Measurements from ENCODE around the gene RAB25.
"Not testable (repeated sequence)": the region's sequence is repeated elsewhere in the genome, so short reads cannot be mapped to it uniquely, and the experiment has no call there.

The RAB25 gene

DNA sequence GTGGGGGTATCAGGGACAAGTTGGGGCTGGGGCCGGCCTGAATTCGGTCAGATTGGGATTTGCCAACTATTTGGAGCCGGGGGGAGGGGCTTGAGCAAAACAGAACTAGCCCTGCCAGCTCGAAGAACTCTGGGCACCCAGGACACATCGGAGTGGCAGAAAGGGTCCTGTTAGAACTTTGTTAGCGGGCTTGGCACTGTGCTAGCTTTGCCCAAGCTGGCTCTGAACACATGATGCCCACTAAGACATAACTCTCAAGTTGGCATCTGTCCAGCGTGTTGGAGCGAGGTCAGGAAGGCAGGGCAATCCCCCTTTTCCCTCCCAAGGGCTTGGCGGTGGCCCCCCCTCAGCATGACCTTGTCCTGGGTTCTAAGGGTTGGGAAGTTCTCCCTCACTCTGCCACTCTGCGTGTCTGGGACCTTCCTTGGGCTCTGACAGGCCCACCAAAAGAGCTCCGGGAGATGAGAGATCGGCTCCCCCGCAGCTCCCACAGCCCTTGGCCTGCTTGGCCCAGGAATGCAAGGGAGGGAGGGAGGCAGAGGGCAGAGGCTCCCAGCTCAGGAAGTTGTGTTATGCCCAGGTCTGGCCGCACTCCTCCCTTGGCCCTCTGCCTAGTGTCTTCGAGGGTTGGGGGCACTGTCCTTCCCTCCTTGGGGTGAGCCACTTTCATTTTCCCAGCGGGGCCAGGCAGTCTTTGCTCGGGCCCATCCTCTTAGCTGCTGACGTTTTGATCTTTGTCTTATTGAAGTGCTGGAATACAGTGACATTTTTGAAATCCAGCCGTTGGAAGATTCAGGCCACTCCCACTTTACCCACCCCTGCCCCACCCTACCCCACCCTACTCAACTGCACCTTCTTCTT, 54.8 kb downstream of the RAB25 start:
- peak overlapping the region; percentile 99 for H3K4me3 ChIP-seq (IDR thresholded peaks at IDR 0.05; ENCODE audit: insufficient read depth, low read depth, low read length)

DNA sequence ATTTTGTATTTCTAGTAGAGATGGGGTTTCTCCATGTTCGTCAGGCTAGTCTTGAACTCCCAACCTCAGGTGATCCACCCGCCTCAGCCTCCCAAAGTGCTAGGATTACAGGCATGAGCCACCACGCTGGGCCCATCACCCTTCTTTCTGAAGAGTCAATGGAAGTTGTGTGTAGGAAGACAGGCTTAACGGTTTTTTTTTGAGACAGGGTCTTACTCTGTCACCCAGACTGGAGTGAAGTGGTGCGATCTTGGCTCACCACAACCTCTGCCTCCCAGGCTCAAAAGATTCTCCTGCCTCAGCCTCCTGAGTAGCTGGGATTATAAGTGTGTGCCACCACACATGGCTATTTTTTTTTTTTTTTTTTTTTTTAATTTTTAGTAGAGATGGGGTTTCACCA, 55.8 kb downstream of the RAB25 start:
- H4K20me1 ChIP-seq (ENCODE audit: insufficient read depth); H2AFZ ChIP-seq (ENCODE audit: low read depth); H3K27ac ChIP-seq; H3K27me3 ChIP-seq (ENCODE audit: insufficient read depth, low read depth); H3K36me3 ChIP-seq (ENCODE audit: insufficient read depth); H3K4me3 ChIP-seq (IDR thresholded peaks at IDR 0.05; ENCODE audit: insufficient read depth, low read depth, low read length): not testable (repeated sequence)
- Histone ChIP-seq H3K4me1 (ENCODE audit: low read depth, poor library complexity, severe bottlenecking) (peaks cover 75% of the 10 kb centered on the region), H3K79me2 (ENCODE audit: insufficient read depth, low read depth) (peaks cover 71% of the 10 kb centered on the region), H3K4me2 (peak overlapping the region; percentile 91), H3K9ac (peak overlapping the region; percentile 85; the same call in 1 of the 2 replicates)

More for the DNA sequence above, 54.8 kb downstream of the RAB25 start:
- no peak for TF ChIP-seq CTCF (conservative IDR thresholded peaks at IDR 0.05; ENCODE audit: low read depth, low read length)
- H3K27ac ChIP-seq: peak overlapping the region; percentile 53
- H3K4me1 ChIP-seq (ENCODE audit: low read depth, poor library complexity, severe bottlenecking): peaks cover 65% of the 10 kb centered on the region
- peak overlapping the region; percentile 85 for H3K9ac ChIP-seq
- no peaks in the 10 kb centered on the region for H4K20me1 ChIP-seq (ENCODE audit: insufficient read depth)
- peak overlapping the region; percentile 90 for H2AFZ ChIP-seq (ENCODE audit: low read depth)
- peaks cover 61% of the 10 kb centered on the region for H3K79me2 ChIP-seq (ENCODE audit: insufficient read depth, low read depth)
- H3K27me3 ChIP-seq (ENCODE audit: insufficient read depth, low read depth): no peaks in the 10 kb centered on the region
- H3K36me3 ChIP-seq (ENCODE audit: insufficient read depth): no peaks in the 10 kb centered on the region
- H3K4me2 ChIP-seq: peak overlapping the region; percentile 91

DNA sequence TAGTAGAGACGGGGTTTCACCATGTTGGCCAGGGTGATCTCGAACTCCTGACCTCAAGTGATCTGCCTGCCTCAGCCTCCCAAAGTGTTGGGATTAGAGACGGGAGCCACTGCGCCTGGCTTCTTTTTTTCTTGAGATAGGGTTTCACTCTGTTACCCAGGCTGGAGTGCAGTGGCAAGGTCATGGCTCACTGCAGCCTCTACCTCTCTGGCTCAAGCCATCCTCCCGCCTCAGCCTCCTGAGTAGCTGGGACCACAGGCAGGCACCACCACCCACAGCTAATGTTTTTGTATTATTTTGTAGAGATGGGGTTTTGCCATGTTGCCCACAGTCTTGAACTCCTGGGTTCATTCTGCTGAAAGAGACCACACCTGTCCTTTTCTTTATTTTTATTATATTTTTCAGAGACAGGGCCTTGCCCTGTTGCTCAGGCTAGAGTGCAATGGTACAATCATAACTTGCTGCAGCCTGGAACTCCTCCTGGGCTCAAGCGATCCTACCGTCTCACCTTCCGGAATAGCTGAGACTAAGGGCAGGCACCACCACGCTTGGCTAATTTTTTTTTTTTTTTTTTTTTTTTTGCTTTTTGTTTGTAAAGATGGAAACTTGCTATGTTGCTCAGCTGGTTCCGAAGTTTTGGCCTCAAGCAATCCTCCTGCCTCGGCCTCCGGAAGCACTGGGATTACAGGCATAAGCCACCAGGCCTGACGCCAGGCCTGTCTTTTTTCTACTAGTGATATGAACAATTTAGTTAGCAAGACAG, 56.6 kb downstream of the RAB25 start:
- H3K79me2 ChIP-seq (ENCODE audit: insufficient read depth, low read depth): peaks cover 79% of the 10 kb centered on the region
- H3K36me3 ChIP-seq (ENCODE audit: insufficient read depth): no peaks in the 10 kb centered on the region
- no peak overlapping the region for H3K27ac ChIP-seq
- H3K4me1 ChIP-seq (ENCODE audit: low read depth, poor library complexity, severe bottlenecking): peaks cover 82% of the 10 kb centered on the region
- no peak overlapping the region for H2AFZ ChIP-seq (ENCODE audit: low read depth)
- H3K4me3 ChIP-seq (IDR thresholded peaks at IDR 0.05; ENCODE audit: insufficient read depth, low read depth, low read length): no peak overlapping the region
- H4K20me1 ChIP-seq (ENCODE audit: insufficient read depth): no peaks in the 10 kb centered on the region
- no peak overlapping the region for H3K9ac ChIP-seq
- H3K27me3 ChIP-seq (ENCODE audit: insufficient read depth, low read depth): no peaks in the 10 kb centered on the region
- peak overlapping the region; percentile 91; the same call in 1 of the 2 replicates for H3K4me2 ChIP-seq
- no peak for TF ChIP-seq CTCF (conservative IDR thresholded peaks at IDR 0.05; ENCODE audit: low read depth, low read length)

GRCh38 chr1:156118177-156118868, 57.4 kb downstream of the RAB25 start:
- H3K27me3 ChIP-seq (ENCODE audit: insufficient read depth, low read depth): no peaks in the 10 kb centered on the region
- H3K79me2 ChIP-seq (ENCODE audit: insufficient read depth, low read depth): peaks cover 85% of the 10 kb centered on the region
- no peaks in the 10 kb centered on the region for H3K36me3 ChIP-seq (ENCODE audit: insufficient read depth)
- H3K9ac ChIP-seq: no peak overlapping the region
- no peak for TF ChIP-seq CTCF (conservative IDR thresholded peaks at IDR 0.05; ENCODE audit: low read depth, low read length)
- H2AFZ ChIP-seq (ENCODE audit: low read depth): no peak overlapping the region
- H3K4me3 ChIP-seq (IDR thresholded peaks at IDR 0.05; ENCODE audit: insufficient read depth, low read depth, low read length): no peak overlapping the region
- H3K27ac ChIP-seq: no peak overlapping the region
- H3K4me1 ChIP-seq (ENCODE audit: low read depth, poor library complexity, severe bottlenecking): peaks cover 82% of the 10 kb centered on the region
- H3K4me2 ChIP-seq: peak overlapping the region; percentile 4; the same call in 1 of the 2 replicates
- no peaks in the 10 kb centered on the region for H4K20me1 ChIP-seq (ENCODE audit: insufficient read depth)
